Liver (tissue), 2 donors: ENCODE measurements around the gene HSF4.

ENCODE experiments used
- TF ChIP-seq, protein P1 (sequence below): fragments of 150-350 bp; IDR thresholded peaks from 2 replicates; pipeline ENCODE4 v1.5.1; 2017; ENCODE audit warnings: improper control_type of control experiment, low read depth, low read length; ENCODE audit not compliant: missing input control
- TF ChIP-seq, protein P2 (sequence below): IDR thresholded peaks from 2 replicates; pipeline ENCODE4 v1.6.1; 2016; ENCODE audit warnings: antibody characterized with exemption, mild to moderate bottlenecking
- donor health status: healthy.

DNA sequence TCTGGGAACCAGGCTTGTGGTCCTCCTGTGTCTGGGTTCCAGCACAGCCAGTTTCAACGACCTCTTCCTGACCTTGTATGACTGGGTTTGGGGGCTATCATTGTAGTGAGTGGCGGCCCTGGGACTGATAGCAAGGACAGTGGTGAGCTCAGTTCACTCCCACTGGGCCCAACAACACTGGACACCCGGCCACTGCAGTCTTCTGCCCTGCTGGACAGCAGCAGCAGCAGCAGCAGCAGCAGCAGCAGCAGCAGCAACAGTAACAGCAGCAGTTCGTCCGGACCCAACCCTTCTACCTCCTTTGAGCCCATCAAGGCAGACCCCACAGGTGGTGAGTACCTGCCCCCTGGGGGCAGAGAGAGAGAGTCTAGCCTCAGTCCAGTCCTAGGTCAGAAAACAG lies 31.1 kb downstream of the HSF4 start:
- TF ChIP-seq, protein P1, sequence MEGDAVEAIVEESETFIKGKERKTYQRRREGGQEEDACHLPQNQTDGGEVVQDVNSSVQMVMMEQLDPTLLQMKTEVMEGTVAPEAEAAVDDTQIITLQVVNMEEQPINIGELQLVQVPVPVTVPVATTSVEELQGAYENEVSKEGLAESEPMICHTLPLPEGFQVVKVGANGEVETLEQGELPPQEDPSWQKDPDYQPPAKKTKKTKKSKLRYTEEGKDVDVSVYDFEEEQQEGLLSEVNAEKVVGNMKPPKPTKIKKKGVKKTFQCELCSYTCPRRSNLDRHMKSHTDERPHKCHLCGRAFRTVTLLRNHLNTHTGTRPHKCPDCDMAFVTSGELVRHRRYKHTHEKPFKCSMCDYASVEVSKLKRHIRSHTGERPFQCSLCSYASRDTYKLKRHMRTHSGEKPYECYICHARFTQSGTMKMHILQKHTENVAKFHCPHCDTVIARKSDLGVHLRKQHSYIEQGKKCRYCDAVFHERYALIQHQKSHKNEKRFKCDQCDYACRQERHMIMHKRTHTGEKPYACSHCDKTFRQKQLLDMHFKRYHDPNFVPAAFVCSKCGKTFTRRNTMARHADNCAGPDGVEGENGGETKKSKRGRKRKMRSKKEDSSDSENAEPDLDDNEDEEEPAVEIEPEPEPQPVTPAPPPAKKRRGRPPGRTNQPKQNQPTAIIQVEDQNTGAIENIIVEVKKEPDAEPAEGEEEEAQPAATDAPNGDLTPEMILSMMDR = no peak
- TF ChIP-seq, protein P2, sequence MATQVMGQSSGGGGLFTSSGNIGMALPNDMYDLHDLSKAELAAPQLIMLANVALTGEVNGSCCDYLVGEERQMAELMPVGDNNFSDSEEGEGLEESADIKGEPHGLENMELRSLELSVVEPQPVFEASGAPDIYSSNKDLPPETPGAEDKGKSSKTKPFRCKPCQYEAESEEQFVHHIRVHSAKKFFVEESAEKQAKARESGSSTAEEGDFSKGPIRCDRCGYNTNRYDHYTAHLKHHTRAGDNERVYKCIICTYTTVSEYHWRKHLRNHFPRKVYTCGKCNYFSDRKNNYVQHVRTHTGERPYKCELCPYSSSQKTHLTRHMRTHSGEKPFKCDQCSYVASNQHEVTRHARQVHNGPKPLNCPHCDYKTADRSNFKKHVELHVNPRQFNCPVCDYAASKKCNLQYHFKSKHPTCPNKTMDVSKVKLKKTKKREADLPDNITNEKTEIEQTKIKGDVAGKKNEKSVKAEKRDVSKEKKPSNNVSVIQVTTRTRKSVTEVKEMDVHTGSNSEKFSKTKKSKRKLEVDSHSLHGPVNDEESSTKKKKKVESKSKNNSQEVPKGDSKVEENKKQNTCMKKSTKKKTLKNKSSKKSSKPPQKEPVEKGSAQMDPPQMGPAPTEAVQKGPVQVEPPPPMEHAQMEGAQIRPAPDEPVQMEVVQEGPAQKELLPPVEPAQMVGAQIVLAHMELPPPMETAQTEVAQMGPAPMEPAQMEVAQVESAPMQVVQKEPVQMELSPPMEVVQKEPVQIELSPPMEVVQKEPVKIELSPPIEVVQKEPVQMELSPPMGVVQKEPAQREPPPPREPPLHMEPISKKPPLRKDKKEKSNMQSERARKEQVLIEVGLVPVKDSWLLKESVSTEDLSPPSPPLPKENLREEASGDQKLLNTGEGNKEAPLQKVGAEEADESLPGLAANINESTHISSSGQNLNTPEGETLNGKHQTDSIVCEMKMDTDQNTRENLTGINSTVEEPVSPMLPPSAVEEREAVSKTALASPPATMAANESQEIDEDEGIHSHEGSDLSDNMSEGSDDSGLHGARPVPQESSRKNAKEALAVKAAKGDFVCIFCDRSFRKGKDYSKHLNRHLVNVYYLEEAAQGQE = no peak
